IPS DF 4.7 (cell line): ENCODE measurements around the gene SH3TC1.

Experiments
- DNase-seq: peaks from one replicate; pipeline ENCODE4 v3.0.0-alpha.2; 2013; ENCODE audit warnings: low spot score; ENCODE audit errors: extremely low read depth

SH3TC1 gene

DNA sequence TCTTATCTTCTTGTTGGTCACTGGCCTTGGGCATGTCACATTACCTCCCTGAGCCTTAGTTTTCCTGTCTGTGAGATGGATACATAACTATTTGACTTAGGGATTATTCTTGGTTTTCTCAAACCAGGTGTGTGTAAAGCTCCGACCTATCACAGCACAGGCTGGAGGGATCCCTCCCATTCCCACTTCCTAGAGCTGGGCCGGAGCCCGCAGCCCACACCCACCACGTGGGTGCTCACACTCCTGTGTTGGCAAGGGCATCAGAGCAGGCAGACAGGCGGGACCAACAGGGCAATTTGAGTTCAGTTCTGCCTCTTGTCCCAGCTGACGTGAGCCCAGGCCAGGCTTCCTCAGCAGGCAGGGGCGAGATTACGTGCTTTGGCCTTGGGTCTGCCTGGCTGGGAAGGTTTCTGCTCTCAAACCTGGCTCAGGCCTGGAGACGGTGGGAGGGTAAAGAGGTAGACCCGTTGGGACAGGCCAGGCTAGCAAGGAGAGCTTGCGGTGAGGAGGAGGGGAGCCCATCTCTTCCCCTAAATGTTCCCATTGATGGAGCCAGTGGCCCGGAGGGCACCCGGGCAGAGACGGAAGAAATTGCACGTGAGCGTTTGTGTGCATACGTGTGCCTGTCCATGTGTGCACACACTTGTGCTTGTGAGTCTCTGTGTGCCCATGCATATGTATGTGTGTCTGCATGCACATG is 734 bp upstream of the SH3TC1 start:
- DNase-seq = no peak

DNA sequence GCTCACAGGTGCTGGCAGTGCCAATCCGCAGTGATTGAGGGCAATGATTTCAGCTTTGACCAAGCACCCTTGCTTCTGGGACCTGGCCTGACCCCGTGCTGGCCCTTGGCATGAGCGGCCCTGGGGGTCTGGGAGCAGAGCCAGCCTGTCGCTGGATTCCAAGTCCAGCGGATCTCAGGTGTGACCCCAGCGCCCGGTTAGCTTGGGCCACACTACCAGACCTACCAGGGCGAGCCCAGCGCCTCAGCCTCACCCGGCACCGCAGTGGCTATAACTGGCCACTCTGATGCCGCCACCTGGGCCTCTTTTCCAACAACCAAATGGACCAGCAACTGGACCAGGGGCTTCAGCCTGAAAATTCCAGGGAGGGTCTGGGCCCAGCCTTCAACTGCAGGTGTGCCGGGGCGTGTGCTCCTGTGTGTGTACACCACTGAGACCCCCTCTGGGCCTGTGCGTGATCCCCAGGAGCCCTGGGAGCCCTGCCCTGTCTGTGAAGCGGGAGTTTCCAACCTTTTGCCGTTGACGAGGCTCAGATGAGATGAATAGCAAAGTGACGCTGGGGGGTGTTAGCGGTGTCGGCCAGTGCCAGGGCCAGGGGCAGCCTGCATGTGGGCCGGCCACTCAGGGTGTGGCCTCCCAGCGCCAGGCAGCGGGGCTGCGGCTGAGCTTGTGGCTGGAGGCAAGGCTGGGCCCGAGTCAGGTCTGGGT is 658 bp downstream of the SH3TC1 start:
- DNase-seq = no peak

DNA sequence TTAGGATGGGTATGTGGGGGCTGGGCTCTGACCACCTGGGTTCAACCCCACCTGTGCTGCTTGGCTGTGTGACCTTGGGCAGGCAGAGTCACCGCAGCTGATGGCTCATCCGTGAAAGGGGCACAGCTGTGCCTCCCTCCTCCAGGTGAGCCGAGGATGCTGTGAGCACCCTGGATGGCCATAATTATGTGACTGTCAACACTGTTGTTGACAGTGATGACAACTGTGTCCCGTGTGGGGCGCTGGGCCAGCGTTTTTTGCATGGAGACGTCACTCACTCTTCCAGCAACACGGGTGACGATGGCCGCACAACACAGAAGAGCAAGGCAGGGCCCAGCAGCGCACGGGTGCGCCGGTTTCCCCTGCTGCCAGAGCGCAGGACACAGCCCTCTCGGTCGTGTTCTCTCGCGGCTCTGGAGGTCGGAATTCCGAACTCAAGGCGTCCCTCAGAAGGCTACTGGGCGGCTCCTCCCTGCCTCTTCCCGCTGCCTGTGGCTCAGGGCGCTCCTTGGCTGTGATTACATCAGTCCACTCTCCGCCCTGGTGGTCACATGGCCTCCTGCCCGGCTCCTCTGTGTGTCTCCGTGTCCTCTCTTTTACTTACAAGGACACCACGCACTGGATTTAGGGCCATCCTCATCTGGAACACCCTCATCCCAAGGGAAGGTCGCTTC is 1.3 kb downstream of the SH3TC1 start:
- DNase-seq = no peak

DNA sequence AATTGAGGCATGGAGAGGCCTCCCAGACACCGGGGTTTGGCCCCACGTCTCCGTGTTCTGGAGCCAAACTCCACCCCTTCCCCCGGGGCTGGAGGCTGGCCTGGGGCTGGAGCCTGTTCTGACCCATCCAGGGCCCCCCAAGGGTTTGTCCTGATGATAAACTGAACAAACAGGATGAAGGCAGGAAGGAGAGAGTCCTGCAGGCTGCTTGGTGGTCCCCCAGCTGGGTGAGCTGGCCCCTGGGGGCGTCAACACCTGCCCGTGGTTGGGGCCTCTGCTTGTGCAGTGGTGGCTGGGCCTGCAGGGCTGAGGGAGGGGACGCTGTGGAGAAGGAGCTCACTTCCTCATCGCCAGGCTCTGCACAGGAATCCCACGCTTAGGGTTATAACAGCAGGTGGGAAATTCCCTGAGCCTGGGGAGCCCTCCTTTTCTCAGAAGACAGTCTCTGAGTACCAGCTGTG is 2.3 kb downstream of the SH3TC1 start:
- DNase-seq = no peak

DNA sequence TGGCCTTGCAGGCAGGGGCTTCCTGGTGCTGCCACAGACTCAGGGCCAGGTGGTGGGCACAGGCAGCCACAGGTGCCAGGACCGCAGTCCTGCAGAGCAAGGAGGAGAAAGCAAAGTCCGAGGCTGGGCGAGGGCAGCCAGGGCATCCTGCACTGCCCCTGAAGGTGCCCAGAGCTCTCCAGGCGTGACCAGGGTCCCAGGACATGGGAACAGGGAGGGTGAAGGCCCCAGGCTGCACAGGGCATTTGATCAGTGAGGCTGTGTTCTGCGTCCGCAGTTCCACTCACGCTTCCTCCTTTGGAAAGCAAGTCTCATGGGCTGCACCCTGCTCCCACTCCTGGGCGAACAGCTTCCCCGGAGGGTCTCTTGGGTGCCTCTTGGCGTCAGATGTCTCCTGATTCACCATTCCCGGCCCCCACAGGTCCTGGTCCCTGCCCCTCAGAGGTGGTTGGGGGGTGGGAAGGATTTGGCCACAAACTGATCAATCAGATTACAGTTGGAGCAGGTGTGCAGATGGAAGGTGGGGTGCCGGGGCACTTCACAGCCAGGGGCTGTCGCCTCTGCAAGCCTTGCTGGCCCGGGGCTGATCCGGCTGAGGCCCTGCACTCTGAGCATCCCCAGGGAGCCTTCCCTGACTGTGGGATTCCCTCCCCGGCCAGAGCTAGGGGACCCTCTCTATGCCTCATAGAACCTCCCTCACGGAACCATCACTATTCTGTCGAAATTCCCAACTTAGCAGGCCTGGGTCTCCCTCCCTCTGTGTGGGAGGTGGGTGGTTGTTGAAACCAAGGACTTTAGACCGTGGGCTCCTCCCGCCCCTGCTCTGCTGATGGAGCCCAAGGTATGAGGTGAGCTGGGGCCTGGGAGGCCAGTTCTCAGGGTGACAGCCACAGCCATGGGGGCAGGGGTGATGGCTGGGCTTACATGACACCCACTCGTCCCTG is 3.3 kb downstream of the SH3TC1 start:
- no peak for DNase-seq

DNA sequence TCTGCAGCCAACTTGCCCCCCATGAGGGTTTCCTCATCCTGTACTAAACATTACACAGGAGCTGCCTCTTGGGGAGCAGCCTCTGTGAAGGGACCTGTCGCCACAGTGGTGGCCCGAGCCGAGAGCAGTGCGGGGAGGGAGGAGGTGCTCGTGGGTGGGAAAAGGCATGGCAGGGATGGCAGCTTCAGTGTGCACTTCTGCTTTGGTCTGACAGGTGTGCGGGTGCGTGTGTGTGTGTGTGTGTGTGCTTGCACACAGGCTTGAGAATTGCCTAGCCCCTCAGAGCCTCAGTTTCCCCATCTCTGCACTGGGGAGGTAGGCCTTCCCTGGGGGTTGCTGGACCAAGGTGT is 3.9 kb downstream of the SH3TC1 start:
- DNase-seq = no peak

DNA sequence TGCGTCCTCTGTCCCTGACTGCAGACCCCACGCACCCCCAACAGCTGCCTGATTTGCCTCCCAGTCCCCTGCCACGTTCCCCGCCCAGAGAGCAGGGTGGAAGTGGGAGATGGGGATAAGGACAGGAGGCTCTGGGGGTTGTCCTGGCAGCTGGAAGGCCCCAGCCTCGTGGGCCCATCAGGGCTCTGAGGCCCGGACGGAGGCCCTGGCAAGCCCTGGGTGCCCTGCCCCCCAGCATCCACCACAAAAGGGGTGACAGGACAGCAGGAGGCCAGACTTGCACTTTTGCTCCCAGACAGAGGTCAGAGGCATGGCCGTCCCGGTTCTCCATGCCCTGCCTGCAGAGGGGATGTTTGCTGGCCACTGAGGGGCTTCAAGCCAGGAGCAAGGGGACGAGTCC is 4.7 kb downstream of the SH3TC1 start:
- no peak for DNase-seq

DNA sequence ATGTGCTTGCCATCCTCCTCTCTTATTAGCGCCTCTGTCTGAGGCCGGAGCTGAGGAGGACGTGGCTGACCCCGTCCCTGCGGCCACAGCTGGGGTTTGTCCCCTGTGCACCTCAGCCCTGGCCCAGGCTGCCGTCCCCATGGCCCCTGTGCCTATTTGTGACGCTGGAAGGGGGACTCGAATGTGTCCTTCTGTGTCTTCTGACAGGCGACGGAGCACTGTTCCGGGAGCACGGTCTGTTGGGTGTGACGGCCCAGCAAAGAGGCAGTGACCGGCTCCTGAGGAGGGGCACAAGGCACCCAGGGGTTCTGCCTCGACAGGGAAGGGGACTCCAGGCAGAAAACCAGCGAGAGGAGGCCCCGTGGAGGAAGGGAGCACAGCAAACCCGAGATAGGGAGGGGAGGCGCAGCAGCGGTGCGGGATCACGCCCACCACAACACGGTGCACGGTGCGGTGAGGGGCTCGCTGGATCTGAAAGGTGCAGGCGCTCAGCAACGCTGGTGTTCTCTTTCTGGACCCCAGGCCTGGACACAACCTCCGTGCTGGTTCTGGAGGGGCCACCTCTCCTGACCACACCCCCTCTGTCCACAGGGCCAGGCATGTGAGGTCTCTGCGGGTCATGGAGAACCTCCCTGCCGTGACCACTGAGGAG is 5.6 kb downstream of the SH3TC1 start:
- DNase-seq = no peak

DNA sequence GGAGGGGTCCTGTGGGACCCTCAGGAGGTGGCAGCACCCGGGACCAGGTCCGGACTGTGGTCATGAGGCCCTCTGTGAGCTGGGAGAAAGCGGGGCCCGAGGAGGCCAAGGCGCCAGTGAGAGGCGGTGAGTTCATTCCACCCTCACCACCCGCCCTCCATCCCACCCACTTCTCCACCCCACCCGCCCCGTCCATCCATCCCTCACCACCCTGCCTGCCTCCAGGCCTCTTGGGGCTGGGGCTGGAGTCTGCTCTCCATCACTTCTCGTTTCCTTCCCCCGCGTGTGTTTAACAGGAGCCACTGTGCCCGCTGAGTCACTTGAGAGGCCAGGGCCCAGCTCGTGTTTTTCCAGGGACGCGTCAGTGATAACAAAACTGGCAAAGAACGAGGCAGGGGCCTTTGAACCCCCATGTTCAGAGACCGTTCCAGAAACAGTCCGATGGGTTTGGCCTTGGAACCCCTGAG is 6.2 kb downstream of the SH3TC1 start:
- DNase-seq = no peak

DNA sequence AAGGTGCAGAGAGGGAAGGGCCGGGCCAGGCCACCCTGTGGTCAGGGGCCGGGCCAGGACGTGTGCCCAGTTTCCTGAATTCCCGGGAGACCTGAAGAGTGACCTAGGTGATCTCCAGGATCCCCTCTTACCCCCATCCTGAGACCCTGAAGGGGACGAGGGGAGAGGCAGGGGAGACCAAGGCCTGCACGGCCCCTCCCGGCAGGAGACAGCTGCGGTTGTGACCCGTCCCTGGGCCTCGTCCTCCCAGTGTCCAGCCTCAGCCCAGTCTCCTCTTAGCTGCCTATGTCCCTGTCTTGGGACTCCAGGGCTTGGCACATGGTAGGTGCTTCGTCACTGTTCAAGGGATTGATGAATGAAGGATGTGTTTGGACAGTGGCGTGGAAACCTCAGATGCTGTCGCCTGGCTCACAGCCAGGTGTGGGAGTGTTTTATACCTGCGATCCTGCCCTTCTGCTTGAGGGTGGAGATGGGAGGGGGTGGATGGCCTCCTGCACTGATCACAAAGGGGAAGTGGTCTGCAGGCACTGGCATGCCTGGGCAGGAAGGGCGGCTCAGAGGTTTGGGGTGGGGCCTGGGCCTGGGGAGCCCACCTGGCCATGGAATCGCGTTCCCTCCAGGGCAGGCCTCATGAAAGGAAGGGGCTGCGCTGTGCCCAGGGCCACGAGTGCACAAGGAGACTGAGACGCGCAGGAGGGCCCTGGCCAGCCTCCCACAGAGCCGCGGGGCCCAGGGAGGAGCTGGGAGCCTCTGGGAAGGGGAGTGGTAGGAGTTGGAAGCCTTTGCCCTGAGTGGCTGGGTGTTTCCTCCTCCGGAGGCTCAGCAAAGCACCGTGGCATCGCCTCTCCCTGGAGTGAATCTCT is 6.9 kb downstream of the SH3TC1 start:
- no peak for DNase-seq

DNA sequence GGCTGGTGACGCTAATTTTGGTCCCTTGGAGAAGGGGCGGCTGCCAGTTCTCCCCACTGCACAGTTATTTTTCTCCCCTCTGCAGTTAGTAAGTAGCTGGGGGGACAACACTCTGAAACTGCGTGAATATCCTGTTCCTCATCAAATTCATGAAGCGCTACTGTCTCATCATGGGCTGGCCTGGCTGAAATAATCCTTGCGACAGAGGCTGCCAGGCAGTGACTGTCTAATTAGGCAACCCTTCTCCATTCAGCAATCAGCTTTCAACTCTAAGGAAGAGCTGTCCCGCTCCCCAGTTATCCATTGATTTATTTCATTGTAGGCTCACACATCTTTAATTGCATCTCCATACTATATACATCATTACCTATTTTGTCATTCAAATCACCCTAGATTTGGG is 8.2 kb downstream of the SH3TC1 start:
- no peak for DNase-seq

DNA sequence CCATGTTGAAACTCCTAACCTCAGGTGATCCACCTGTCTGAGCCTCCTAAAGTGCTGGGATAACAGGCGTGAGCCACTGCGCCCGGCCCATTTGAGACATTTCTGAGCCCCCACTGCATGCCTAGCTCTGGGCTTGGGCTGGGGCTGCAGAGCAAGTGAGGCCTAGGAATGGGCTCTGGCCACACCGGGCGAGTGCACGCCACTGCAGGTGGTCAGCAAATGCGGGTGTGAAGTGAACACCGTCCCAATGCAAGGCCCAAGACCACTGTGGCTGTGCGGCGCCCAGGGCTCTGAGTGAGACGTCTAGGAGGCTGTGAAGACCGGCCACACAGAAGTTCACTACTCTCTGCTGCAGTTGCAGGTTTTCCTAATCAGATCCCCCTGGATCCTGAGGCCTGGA is 9.5 kb downstream of the SH3TC1 start:
- DNase-seq = no peak

DNA sequence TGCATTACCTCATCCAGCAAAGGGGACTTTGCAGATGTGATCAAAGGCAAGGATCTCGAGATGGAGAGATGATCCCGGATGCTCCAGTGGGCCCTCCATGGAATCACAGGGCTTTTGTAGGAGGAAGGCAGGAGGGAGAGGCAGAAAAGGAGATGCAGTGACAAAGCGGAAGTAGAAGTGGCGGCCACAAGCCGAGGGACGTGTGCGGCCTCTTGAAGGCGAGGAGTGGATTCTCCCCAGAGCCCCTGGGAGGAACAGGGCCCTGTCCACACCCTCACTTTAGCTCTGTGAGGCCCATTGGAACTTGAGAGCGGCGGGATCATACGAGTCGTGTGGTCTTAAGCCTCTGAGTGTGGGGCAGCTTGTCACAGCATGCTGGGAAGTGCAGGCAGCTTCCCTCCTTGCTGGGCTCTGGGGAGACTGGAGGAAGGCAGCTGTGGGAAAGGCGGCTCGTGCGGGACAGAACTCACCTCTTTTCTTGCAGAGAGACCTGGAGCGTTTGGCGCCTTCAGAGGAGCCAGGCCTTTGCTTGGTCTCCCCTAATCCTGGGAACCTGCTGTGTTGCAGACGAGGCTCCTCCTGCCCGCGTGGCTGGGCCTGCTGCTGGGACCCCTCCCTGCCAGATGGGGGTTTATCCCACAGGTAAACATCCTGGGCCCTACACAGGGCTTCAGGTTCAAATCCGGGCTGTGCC is 10.2 kb downstream of the SH3TC1 start:
- no peak for DNase-seq

DNA sequence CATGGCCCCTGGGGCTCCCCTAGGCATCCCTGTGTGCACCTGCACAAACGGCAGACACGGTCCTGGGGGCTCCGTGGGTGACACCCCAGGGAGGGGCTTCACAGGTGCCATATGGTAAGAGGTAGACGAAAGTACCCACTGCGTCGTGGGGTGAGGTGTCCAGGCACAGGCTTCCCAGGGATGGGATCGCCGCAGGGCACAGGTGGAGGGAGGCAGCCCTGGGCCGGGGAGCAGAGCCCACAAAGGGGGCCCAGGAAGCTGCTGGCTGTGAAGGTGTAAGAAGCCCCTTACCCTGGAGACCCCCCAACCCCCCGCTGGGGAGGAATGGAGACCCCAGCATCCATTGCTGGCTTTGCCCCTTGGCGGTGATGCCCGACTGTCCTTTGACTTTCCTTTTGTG is 10.9 kb downstream of the SH3TC1 start:
- no peak for DNase-seq

DNA sequence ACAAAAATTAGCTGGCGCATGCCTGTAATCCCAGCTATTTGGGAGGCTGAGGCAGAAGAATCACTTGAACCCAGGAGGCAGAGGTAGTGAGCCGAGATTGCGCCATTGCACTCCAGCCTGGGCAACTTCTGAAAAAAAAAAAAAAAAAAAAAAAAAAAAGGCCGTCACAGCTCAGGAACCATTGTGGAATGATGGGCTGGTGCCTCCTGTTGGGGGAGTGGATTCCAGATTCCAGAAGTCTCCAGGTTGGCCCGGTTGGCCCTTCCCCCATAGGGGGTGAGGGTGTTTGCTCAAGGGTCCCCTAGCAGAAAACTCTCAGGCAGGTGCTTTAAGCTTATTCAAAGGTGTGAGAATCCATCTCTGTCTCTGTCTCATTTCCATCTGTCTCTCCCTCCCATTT is 11.5 kb downstream of the SH3TC1 start:
- DNase-seq = no peak

DNA sequence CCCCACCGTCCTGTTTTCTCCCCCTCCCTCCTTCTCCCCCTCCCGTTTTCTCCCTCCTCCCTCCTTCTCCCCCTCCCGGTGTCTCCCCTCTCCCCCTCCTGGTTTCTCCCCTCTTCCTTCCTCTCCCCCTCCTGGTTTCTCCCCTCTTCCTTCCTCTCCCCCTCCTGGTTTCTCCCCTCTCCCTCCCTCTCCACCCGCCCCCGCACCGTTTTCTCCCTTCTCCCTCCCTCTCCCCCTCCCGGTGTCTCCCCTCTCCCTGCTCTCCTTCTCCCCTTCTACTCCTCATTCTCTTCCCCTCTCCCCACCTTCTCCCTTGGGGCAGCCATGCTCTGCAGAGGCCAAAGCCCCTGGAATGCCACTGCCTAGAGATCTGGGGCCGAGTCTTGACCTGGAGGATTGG is 12.2 kb downstream of the SH3TC1 start:
- DNase-seq = no peak

DNA sequence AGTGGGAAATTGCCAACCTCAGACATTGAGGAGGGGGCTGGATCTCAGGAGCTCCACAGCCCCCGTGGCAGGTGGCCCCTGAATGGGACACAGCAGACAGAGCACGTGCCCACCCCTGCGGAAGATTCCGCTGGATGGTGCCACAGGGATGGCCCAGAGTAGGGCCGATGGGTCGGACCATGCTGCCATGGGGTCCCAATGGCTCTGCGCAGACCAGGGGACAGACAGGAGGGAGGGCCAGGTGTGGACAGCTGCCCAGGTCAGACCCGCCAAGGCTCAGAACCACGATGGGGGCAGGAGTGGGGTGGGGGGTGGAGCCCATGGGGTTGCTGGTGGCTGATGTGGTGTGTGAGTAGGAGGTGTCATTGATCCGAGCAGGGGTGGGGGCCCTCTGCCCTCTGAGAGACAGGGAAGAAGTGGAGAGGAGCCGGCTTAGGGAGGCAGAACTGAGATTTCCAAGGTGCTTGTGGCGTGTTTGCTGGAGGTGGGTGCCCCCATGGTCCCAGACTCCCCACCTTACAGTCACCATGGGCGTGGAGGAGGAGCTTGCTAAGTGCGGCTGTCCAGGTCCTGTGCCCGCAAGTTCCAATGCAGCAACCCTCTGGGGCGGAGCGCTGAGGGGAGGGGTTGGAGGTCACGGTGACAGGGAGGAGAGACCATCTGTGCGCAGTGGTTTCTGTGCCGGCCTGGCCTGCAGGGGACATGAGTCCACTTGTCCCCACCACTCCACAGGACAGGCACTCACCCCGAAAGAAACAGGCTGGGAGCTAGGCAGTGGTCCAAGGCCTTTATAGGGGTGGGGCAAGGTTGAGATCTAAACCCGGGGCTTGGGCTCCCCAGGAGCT is 12.9 kb downstream of the SH3TC1 start:
- no peak for DNase-seq

DNA sequence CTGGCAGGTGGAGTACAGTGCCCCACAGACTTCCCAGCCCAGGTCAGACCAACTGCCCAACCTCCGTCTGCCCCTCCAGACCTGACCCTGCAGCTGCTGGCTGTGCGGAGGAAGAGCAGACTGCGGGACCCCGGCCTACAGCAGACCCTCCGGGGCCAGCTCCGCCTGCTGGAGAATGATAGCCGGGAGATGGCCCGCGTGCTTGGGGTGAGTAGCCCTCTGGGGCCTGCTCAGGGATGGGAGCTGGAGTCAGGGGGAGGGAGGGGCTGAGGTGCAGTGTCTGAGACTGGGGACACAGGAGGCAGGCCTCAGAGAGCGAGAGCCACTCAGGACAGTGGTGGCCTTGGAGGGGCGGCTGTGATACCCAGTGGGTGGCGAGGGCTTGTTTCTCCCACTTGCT is 13.5 kb downstream of the SH3TC1 start:
- no peak for DNase-seq

DNA sequence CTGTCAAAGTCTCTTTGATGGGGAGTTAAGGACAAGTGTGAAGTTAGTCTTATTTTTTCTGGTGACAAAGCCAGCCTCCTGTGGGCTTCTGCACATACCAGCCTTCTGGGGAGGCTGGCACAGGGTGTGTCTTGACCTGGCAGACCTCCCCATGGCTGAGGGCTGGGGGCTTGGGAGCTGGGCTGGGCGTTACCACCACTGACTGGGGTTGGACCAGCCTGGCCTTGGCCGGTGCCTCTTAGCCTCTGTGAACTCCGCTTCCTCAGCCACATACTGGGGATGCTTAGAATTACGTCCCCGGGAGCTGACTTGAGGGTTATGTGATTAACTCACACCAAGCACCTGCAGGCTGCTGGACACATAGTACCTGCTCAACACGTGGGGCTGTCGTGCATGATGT is 14.0 kb downstream of the SH3TC1 start:
- no peak for DNase-seq
